Cardiac muscle cell (in vitro differentiated cells and primary cell): Measurements from ENCODE around the gene SCAMP5. TPM values are rescaled to one million over a fixed set of nuclear protein-coding genes. Genes with fewer than 3 reads are reported as not detected.
A peak's percentile ranks its signal among the peaks of the same experiment; 100 is the strongest.

Source experiments
- DNase-seq, 2 donors: peaks; one replicate each; pipeline versions ENCODE4 v3.0.0 to v3.0.0-alpha.2; 2010 to 2017; ENCODE audit warnings: low read depth in 1 of 2, low spot score in 1 of 2
- H3K27ac ChIP-seq: fragments of 200-600 bp; sonication (generic); 2 replicates; pipeline ENCODE4 v1.5.1; 2016
- H3K27me3 ChIP-seq: fragments of 200-600 bp; sonication (generic); 2 replicates; pipeline ENCODE4 v1.6.0; 2016; ENCODE audit warnings: control low read depth
- H3K36me3 ChIP-seq: fragments of 200-600 bp; sonication (generic); 2 replicates; pipeline ENCODE4 v1.5.1; 2016; ENCODE audit warnings: control low read depth
- H3K4me1 ChIP-seq: fragments of 200-600 bp; sonication (generic); 2 replicates; pipeline ENCODE4 v1.8.1; 2017; ENCODE audit warnings: low read depth, mild to moderate bottlenecking, mixed run types
- H3K4me3 ChIP-seq: fragments of 200-600 bp; sonication (generic); 2 replicates; pipeline ENCODE4 v1.5.1; 2016; ENCODE audit warnings: mild to moderate bottlenecking
- H3K9me3 ChIP-seq: fragments of 200-600 bp; sonication (generic); 2 replicates; pipeline ENCODE4 v1.5.1; 2017; ENCODE audit warnings: low read depth, mild to moderate bottlenecking, control low read depth
- CTCF ChIP-seq: IDR thresholded peaks from 2 replicates; pipeline ENCODE4 v1.5.1; 2012; ENCODE audit warnings: low read depth, mild to moderate bottlenecking, low read length
- polyA plus RNA-seq: library from polyadenylated mRNA; unstranded; fragments of >200 nt; fragmentation: Nextera tagmentation; extraction: Ambion mirVana; gene quantifications from 2 replicates; pipeline ENCODE4 v1.2.1, GENCODE V29; 2016
- total RNA-seq: library from RNA; depleted of rRNA; stranded (reverse); fragments of >200 nt; gene quantifications from 2 replicates; pipeline ENCODE4 v1.2.3, GENCODE V29; 2016

SCAMP5 gene
- total and polyA plus RNA-seq, 2 experiments from 2014 or later, result 3.3 to 5.8 TPM

- Histone ChIP-seq H3K4me1 (no peaks in the 10 kb centered on the region), H3K4me3 (no peak overlapping the region), H3K9me3 (no peaks in the 10 kb centered on the region), H3K27me3 (peaks cover 4% of the 10 kb centered on the region), H3K36me3 (no peaks in the 10 kb centered on the region), H3K27ac (no peak overlapping the region)
- no peak for TF ChIP-seq CTCF
- DNase-seq, result no peak
Measured at GRCh38 chr15:74989527-74989926, 5.8 kb upstream of the SCAMP5 start.

GRCh38 chr15:74992619-74993018 is 2.7 kb upstream of the SCAMP5 start:
- H3K4me1 ChIP-seq, result no peaks in the 10 kb centered on the region
- H3K9me3 ChIP-seq, result no peaks in the 10 kb centered on the region
- TF ChIP-seq CTCF, result no peak

GRCh38 chr15:74994236-74994635 is 1.1 kb upstream of the SCAMP5 start:
- H3K27me3 ChIP-seq, result peaks cover 29% of the 10 kb centered on the region
- no peak overlapping the region for H3K4me3 ChIP-seq
- H3K36me3 ChIP-seq, result no peaks in the 10 kb centered on the region
- no peaks in the 10 kb centered on the region for H3K4me1 ChIP-seq
- no peaks in the 10 kb centered on the region for H3K9me3 ChIP-seq
- DNase-seq, result no peak
- no peak overlapping the region for H3K27ac ChIP-seq
- TF ChIP-seq CTCF, result no peak

More at GRCh38 chr15:74992619-74993018, 2.7 kb upstream of the SCAMP5 start:
- Histone ChIP-seq H3K27ac (no peak overlapping the region), H3K27me3 (peaks cover 25% of the 10 kb centered on the region), H3K36me3 (no peaks in the 10 kb centered on the region), H3K4me3 (no peak overlapping the region)
- DNase-seq, result no peak

- TF ChIP-seq CTCF, result no peak
- Histone ChIP-seq H3K4me1 (no peaks in the 10 kb centered on the region), H3K36me3 (no peaks in the 10 kb centered on the region), H3K4me3 (no peak overlapping the region), H3K9me3 (no peaks in the 10 kb centered on the region), H3K27ac (no peak overlapping the region), H3K27me3 (peaks cover 26% of the 10 kb centered on the region)
- DNase-seq, result no peak
Measured at GRCh38 chr15:74994685-74995084, 678 bp upstream of the SCAMP5 start.

GRCh38 chr15:74995779-74996765 is 709 bp downstream of the SCAMP5 start:
- no peaks in the 10 kb centered on the region for H3K36me3 ChIP-seq
- no peak for TF ChIP-seq CTCF
- peak; percentile 11 to 24 for DNase-seq
- H3K4me3 ChIP-seq, result peak overlapping the region; percentile 71
- no peaks in the 10 kb centered on the region for H3K4me1 ChIP-seq
- no peaks in the 10 kb centered on the region for H3K9me3 ChIP-seq
- H3K27me3 ChIP-seq, result peaks cover 25% of the 10 kb centered on the region
- H3K27ac ChIP-seq, result no peak overlapping the region
